ENCODE data around the gene MEIS3. TPM values are rescaled to one million over a fixed set of nuclear protein-coding genes. Genes with fewer than 3 reads are reported as not detected.

Gene MEIS3
- polyA plus RNA-seq, 1 of the 3 experiments (the other 2 are of a cell fraction): 69.8 TPM

GRCh38 chr19:47446534-47447469 lies 27.5 kb upstream of the MEIS3 start:
- peak overlapping the region; percentile 67 for H3K4me2 ChIP-seq
- no peaks in the 10 kb centered on the region for H3K36me3 ChIP-seq (replicated peaks in 1 of 2; ENCODE audit: control insufficient read depth in 1 of 2, insufficient read depth in 2 of 2, low read length in 1 of 2)
- H2AFZ ChIP-seq (ENCODE audit: low read depth): no peak overlapping the region
- H3K79me2 ChIP-seq (ENCODE audit: insufficient read depth): no peaks in the 10 kb centered on the region
- no peaks in the 10 kb centered on the region for H3K9me2 ChIP-seq
- peaks cover 0 to 9% of the 10 kb centered on the region in 2 experiments; a peak in 2 of 4 replicates for H3K4me1 ChIP-seq (ENCODE audit: control insufficient read depth in 1 of 2, insufficient read depth in 2 of 2, low read depth in 1 of 2, low read length in 1 of 2)
- H3K27me3 ChIP-seq (ENCODE audit: insufficient read depth): no peaks in the 10 kb centered on the region; the same call in 1 of the 2 replicates
- peak; percentile 90 for DNase-seq
- 0 out of 2 replicates have a peak, but pooled peaks cover 3% of the 10 kb centered on the region for H4K20me1 ChIP-seq (ENCODE audit: insufficient read depth)
- no peaks in the 10 kb centered on the region for H3K9me3 ChIP-seq
- POLR2A ChIA-PET: interaction anchor here (0.5 to 1.6 kb wide), 8 partner anchors 8 to 312 kb away, joined by 3 to 10 read pairs (median 3); partner anchors contain the start of gene KPTN
- peaks cover 4% of the 10 kb centered on the region for H3F3A ChIP-seq (replicated peaks; ENCODE audit: insufficient read depth)
- peak overlapping the region; percentile 41 to 46 for H3K4me3 ChIP-seq (ENCODE audit: low read depth in 2 of 2, low read length in 1 of 2)
- TF ChIP-seq RFX5 (IDR thresholded peaks at IDR 0.05; ENCODE audit: low read length) (no peak), CHD2 (IDR thresholded peaks at IDR 0.05; ENCODE audit: low read length, partially characterized antibody) (no peak), MAX (IDR thresholded peaks at IDR 0.05; ENCODE audit: low read depth) (no peak), PBX3 (IDR thresholded peaks at IDR 0.05) (no peak), TAF1 (IDR thresholded peaks at IDR 0.05; ENCODE audit: borderline replicate concordance, low read depth, low read length) (no peak), REST (IDR thresholded peaks at IDR 0.05; ENCODE audit: low read depth, low read length) (no peak), GATA2 (CRISPR knock-in tag; IDR thresholded peaks at IDR 0.05) (no peak), CTCF (IDR thresholded peaks at IDR 0.05) (no peak), SMC3 (IDR thresholded peaks at IDR 0.05; ENCODE audit: low read depth, low read length) (no peak), NRF1 (IDR thresholded peaks at IDR 0.05; ENCODE audit: low read depth, low read length) (no peak), RAD21 (IDR thresholded peaks at IDR 0.05; ENCODE audit: low read length) (no peak), GABPA (IDR thresholded peaks at IDR 0.05; ENCODE audit: low read depth) (no peak), ZBTB33 (IDR thresholded peaks at IDR 0.05; ENCODE audit: borderline replicate concordance, low read depth) (no peak)
- CTCF ChIA-PET: interaction anchor here (1.0 to 8.4 kb wide), 13 partner anchors 9 to 297 kb away, joined by 3 to 80 read pairs (median 4); partner anchors contain the start of genes EHD2, KPTN, NAPA and SLC8A2
- no peak overlapping the region for H3K9ac ChIP-seq
- H3K27ac ChIP-seq (ENCODE audit: low read depth in 2 of 2, low read length in 1 of 2): peak overlapping the region in 1 of 2 experiments; percentile 67; a peak in 1 of 4 replicates
- WGBS (ENCODE audit: low lambda C conversion rate): 10% methylated on average over 28 of the region's 28 CpGs

All from SK-N-SH (cell line).